AG04449 (cell line): Measurements from ENCODE around the gene ATP2C2.
"Not testable (repeated sequence)": the region's sequence is repeated elsewhere in the genome, so short reads cannot be mapped to it uniquely, and the experiment has no call there.

Experiments used
- CTCF ChIA-PET: fragments of 350-600 bp; formaldehyde crosslinking; extraction: SDS; loops from one replicate; lab custom pipeline; 2021; ENCODE audit warnings: antibody characterized with exemption; lab: Yijun Ruan, JAX
- POLR2A ChIA-PET: fragments of 400-600, 350-600 bp; formaldehyde crosslinking; extraction: SDS; loops from one replicate; lab custom pipeline; 2020; ENCODE audit warnings: antibody characterized with exemption, inconsistent platforms; lab: Yijun Ruan, JAX
- DNase-seq: peaks from one replicate; pipeline ENCODE4 v3.0.0-alpha.2; 2010; ENCODE audit warnings: low read depth, low spot score
- H3K4me3 ChIP-seq: 2 replicates; pipeline ENCODE4 v1.5.1; 2011; ENCODE audit warnings: low read depth, mild to moderate bottlenecking, control low read depth, low read length
- CTCF ChIP-seq: IDR thresholded peaks from one replicate; pipeline ENCODE4 v1.5.1; 2011; ENCODE audit warnings: mild to moderate bottlenecking, moderate library complexity, low read length, control low read depth, inconsistent platforms; ENCODE audit not compliant: insufficient read depth; ENCODE audit errors: missing control alignments

Gene ATP2C2

GRCh38 chr16:84339311-84339710, 29.0 kb upstream of the ATP2C2 start:
- CTCF ChIA-PET, result no interaction called here
- TF ChIP-seq CTCF, result no peak

DNA sequence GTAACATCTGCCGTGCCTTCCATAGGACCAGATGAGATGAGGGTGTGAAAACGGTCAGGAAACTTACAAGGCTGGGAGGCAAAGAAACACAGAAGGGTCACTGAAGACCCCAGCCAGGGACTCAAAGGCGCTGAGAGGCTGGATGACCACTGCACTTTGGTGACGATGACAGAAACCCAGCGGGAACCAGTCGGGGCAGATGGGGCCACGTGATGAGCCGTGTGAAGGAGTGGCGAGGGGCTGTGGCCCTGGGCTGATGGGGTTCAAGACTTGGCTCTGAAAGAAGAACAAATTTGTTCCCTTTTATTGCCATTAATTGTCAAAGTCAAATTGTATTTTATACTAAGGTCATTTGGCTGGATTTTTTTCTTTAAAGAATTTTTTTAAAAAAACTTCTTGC, 28.6 kb upstream of the ATP2C2 start:
- POLR2A ChIA-PET, result no interaction called here
- CTCF ChIA-PET, result no interaction called here
- no peak overlapping the region for H3K4me3 ChIP-seq
- no peak for DNase-seq
- no peak for TF ChIP-seq CTCF

More at GRCh38 chr16:84339311-84339710, 29.0 kb upstream of the ATP2C2 start:
- no peak overlapping the region for H3K4me3 ChIP-seq
- POLR2A ChIA-PET, result no interaction called here
- no peak for DNase-seq

GRCh38 chr16:84340325-84341040, 27.9 kb upstream of the ATP2C2 start:
- ChIA-PET CTCF (no interaction called here), POLR2A (no interaction called here)
- no peak for DNase-seq
- H3K4me3 ChIP-seq, result no peak overlapping the region
- TF ChIP-seq CTCF, result no peak

GRCh38 chr16:84341528-84342295, 26.6 kb upstream of the ATP2C2 start:
- POLR2A ChIA-PET, result no interaction called here
- no peak for TF ChIP-seq CTCF
- no peak overlapping the region for H3K4me3 ChIP-seq
- CTCF ChIA-PET, result no interaction called here
- no peak for DNase-seq

DNA sequence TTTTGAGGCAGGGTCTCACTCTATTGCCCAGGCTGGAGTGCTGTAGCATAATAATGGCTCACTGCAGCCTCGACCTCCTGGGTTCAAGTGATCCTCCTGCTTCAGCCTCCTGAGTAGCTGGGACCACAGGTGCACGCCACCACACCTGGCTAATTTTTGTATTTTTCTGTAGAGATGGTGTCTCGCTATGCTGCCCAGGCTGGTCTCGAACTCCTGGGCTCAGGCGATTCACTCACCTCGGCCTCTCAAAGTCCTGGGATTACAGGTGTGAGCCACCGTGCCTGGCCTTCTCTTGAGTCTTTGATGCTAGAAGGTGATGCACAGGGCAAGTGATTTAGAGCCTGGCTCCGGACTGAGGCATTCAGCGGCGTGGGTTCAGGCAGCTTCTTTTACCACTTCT, 24.5 kb upstream of the ATP2C2 start:
- H3K4me3 ChIP-seq, DNase-seq, POLR2A ChIA-PET: not testable (repeated sequence)
- CTCF ChIA-PET, result interaction anchor here (0.5 kb wide), 1 partner anchor 153 kb away, joined by 3 read pairs; no protein-coding TSS in a partner anchor

DNA sequence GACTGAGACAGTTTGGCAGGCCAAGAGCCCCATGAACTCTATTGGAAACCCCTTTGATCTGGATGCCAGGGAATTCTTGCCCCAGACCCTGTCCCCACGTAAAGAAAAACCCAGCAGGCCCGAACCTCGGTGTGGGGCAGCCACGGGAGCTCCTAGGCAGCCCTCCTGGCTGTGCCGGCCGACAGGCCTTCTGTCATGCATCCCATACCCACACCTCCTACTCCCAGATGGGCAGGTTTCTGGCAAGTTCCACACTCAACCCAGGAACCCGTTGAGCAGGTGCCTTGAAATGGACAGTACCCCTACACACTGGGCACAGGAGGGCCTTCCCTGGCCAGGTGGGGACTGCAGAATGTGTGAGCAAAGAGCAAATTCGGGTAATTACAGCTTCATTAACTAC, 23.6 kb upstream of the ATP2C2 start:
- ChIA-PET CTCF (no interaction called here), POLR2A (no interaction called here)
- TF ChIP-seq CTCF, result no peak
- no peak overlapping the region for H3K4me3 ChIP-seq
- no peak for DNase-seq

DNA sequence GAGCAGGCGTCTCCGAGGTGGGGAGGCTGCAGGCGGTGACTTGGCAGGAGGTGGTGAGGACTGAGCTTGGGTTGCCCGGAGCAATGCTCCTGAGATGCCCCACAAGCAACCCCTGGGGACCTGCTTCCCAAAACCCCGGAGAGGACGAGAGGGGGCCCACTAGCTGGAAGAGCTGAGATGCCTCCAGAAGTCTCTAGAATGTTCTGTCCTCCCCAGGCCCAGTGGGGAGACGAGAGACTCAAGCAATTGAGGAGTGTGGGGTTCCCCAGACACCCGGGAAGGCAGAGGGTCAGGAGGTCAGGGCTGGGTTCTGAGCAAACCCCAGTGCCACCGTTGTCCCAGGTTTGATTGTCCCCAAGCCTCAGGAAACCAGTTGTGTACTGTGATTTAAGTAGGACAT, 21.2 kb upstream of the ATP2C2 start:
- ChIA-PET POLR2A (no interaction called here), CTCF (no interaction called here)
- H3K4me3 ChIP-seq, result no peak overlapping the region
- no peak for TF ChIP-seq CTCF
- no peak for DNase-seq
